Uterus (tissue), 4 donors: ENCODE results near the gene TTC16. TPM values are rescaled to one million over a fixed set of nuclear protein-coding genes. Genes with fewer than 3 reads are reported as not detected.

Source experiments
- DNase-seq, 2 donors: peaks; one replicate each; pipeline ENCODE4 v3.0.0-alpha.2; 2019 to 2020
- H3K27ac ChIP-seq, 2 donors: fragments of 200-600 bp; sonication (generic); 1 replicate in 1 of 2; 2 replicates in 1 of 2; pipeline ENCODE4 v1.5.1; 2016 to 2018
- H3K27me3 ChIP-seq, 2 donors: fragments of 200-600 bp; sonication (generic); one replicate each; pipeline ENCODE4 v1.5.1; 2018 to 2019; ENCODE audit warnings: control low read depth in 1 of 2
- H3K36me3 ChIP-seq, 2 donors: fragments of 200-600 bp; sonication (generic); one replicate each; pipeline ENCODE4 v1.5.1; 2019; ENCODE audit warnings: control low read depth in 1 of 2
- H3K4me1 ChIP-seq, 2 donors: fragments of 200-600 bp; sonication (generic); one replicate each; pipeline ENCODE4 v1.5.1; 2018 to 2019; ENCODE audit warnings: control low read depth in 1 of 2
- H3K4me3 ChIP-seq, 2 donors: fragments of 200-600 bp; sonication (generic); 1 replicate in 1 of 2; 2 replicates in 1 of 2; pipeline ENCODE4 v1.5.1; 2018 to 2019; ENCODE audit warnings: mild to moderate bottlenecking in 1 of 2
- H3K9me3 ChIP-seq, 2 donors: fragments of 200-600 bp; sonication (generic); one replicate each; pipeline ENCODE4 v1.5.1; 2019; ENCODE audit warnings: control low read depth in 1 of 2
- POLR2A ChIP-seq, 2 donors: fragments of 450-650 bp; IDR thresholded peaks; one replicate each; pipeline ENCODE4 v1.6.1; 2016; ENCODE audit warnings: antibody characterized with exemption in 2 of 2, mild to moderate bottlenecking in 1 of 2, moderate library complexity in 1 of 2
- intact Hi-C: fragments of 100-400 bp; cut with DNase I; formaldehyde crosslinking; loops from one replicate; pipeline ENCODE4 v1.15.1; 2023; ENCODE audit warnings: low total_unique reads
- total RNA-seq, 4 donors: library from RNA; depleted of rRNA in 3 of 4; stranded (reverse); fragments of >200 nt in 3 of 4; gene quantifications; one replicate each; pipeline versions ENCODE4 v1.1.0 to v1.2.4, GENCODE V29; 2014 to 2023
- TF ChIP-seq, protein P1 (sequence below), 4 experiments: fragments of 200-600 bp in 2 of 4; fragments of 450-650 bp in 2 of 4; sonication (generic) in 2 of 4; IDR thresholded peaks; one replicate each; pipeline ENCODE4 v1.5.1; 2016 to 2019; ENCODE audit warnings: antibody characterized with exemption in 4 of 4, mild to moderate bottlenecking in 2 of 4, moderate library complexity in 1 of 4
- donor health status: DM: yes; HTN: yes; CAD: no.

TTC16 gene
- total RNA-seq, 4 donors from 2014 or later = 0.48 to 12.6 (median 0.67) TPM; not detected in 1

DNA sequence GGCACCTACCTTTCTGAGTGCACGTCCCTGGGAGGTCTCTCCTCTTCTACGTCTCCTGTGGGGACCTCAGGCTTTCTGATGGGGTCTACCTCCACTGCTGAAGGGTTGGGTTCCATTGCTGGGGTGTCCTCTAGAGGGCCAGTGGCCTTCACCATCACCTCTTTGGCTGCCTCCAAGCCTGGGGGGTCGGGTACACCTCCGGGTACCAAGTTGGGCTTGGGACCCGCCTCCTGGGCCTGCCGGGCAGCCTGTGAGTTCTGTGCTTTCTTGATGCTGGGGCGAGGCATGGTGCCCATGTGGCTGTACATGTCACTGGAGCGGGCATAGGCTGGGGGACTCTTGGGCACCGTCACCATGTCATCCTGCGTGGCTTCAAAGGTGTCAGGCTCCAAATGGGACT, 58.1 kb downstream of the TTC16 start:
- no peak for TF ChIP-seq POLR2A (IDR thresholded peaks at IDR 0.05)
- TF ChIP-seq, protein P1, sequence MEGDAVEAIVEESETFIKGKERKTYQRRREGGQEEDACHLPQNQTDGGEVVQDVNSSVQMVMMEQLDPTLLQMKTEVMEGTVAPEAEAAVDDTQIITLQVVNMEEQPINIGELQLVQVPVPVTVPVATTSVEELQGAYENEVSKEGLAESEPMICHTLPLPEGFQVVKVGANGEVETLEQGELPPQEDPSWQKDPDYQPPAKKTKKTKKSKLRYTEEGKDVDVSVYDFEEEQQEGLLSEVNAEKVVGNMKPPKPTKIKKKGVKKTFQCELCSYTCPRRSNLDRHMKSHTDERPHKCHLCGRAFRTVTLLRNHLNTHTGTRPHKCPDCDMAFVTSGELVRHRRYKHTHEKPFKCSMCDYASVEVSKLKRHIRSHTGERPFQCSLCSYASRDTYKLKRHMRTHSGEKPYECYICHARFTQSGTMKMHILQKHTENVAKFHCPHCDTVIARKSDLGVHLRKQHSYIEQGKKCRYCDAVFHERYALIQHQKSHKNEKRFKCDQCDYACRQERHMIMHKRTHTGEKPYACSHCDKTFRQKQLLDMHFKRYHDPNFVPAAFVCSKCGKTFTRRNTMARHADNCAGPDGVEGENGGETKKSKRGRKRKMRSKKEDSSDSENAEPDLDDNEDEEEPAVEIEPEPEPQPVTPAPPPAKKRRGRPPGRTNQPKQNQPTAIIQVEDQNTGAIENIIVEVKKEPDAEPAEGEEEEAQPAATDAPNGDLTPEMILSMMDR (IDR thresholded peaks at IDR 0.05) = no peak
- Histone ChIP-seq H3K4me3 (no peak overlapping the region), H3K4me1 (peaks cover 0 to 5% of the 10 kb centered on the region in 2 donors), H3K36me3 (no peaks in the 10 kb centered on the region), H3K27ac (no peak overlapping the region), H3K27me3 (no peaks in the 10 kb centered on the region), H3K9me3 (no peaks in the 10 kb centered on the region)
- intact Hi-C loops = no loop called here
- DNase-seq = no peak

DNA sequence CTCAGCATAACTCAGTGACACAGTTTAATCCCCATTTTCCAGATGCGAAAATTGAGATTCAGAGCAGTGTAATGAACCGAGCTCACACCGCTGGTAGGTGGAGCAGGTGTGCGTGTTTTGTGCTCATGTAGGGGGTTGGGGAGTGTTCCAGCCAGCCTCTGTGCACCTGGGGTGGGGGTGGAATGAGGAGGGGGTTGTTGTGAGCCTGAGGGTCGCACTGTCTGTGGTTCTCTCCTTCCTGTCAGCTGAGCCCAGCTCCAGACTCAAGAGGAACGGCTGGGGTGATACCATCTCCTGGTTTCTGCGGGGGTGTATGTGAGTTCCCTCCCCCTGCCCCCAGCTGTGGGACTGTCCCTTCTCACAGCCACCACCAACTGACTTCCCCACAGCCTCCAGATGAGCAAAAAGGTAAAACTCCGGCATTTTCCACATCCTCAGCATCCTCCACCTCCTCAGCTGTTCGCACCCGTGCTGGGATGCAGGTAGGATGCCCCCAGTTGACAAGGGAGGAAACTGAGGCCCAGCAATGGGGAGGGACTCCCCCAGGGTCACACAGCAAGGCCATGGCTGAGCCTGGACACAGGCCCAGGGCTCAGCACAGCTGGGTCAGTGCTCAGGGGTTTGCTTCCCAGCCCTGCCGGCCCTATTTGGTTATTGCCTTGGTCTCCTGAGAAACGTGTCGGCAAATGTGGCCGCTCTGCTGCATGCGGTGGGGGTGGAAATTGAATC, 60.5 kb downstream of the TTC16 start:
- Histone ChIP-seq H3K27ac (no peak overlapping the region), H3K4me1 (no peaks in the 10 kb centered on the region), H3K4me3 (no peak overlapping the region), H3K9me3 (no peaks in the 10 kb centered on the region), H3K27me3 (no peaks in the 10 kb centered on the region), H3K36me3 (no peaks in the 10 kb centered on the region)
- DNase-seq = no peak
- intact Hi-C loops = no loop called here
- TF ChIP-seq POLR2A (IDR thresholded peaks at IDR 0.05) = no peak
- TF ChIP-seq, protein P1 (IDR thresholded peaks at IDR 0.05) = no peak

DNA sequence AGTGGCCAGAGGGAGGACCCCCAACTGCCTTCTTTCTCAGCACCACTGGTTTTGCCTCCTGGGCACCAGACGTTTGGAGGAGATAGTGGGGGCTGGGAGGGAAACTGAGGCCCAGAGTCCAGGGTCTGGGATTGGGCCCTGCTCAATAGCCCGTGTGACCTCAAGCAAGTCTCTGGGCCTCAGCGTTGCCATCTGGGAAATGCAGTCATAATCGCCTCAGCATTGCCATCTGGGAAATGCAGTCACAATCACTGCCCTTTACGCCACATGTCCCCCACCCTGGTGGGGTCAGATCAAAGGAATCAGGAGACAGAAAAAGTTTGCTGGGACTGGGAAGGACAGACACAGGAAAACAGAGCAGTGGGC, 61.0 kb downstream of the TTC16 start:
- H3K9me3 ChIP-seq = no peaks in the 10 kb centered on the region
- H3K4me1 ChIP-seq = no peaks in the 10 kb centered on the region
- no peak for DNase-seq
- no peak overlapping the region for H3K27ac ChIP-seq
- no peaks in the 10 kb centered on the region for H3K36me3 ChIP-seq
- H3K4me3 ChIP-seq = no peak overlapping the region
- intact Hi-C loops = no loop called here
- H3K27me3 ChIP-seq = no peaks in the 10 kb centered on the region
- TF ChIP-seq, protein P1 (IDR thresholded peaks at IDR 0.05) = no peak
- TF ChIP-seq POLR2A (IDR thresholded peaks at IDR 0.05) = no peak

DNA sequence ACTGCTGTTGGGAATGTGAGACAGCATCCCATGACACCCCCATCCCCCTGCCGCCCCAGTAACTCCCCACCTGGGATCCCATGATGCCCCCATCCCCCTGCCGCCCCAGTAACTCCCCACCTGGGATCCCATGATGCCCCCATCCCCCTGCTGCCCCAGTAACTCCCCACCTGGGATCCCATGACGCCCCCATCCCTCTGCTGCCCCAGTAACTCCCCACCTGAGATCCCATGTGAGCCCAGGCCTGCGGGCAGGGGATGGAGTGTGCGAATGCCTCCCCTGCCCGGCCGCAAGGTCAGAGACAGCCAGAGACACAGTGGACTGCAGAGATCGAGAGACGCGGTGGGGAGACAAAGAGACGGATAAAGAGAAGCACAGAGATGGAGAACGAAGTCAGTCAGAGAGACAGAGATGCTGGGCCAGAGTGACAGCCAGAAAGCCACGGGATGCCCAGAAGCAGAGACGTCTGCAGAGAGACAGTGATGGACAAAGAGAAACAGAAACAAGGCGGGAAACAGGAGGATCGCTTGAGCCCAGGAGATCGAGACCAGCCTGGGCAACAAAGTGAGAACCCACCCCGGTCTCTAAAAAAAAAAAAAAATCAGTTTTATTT, 61.6 kb downstream of the TTC16 start:
- no peaks in the 10 kb centered on the region for H3K27me3 ChIP-seq
- H3K4me1 ChIP-seq = no peaks in the 10 kb centered on the region
- intact Hi-C loops = no loop called here
- TF ChIP-seq, protein P1 (IDR thresholded peaks at IDR 0.05) = no peak
- TF ChIP-seq POLR2A (IDR thresholded peaks at IDR 0.05) = no peak
- no peak overlapping the region for H3K4me3 ChIP-seq
- H3K9me3 ChIP-seq = no peaks in the 10 kb centered on the region
- DNase-seq = no peak
- H3K27ac ChIP-seq = no peak overlapping the region
- no peaks in the 10 kb centered on the region for H3K36me3 ChIP-seq

DNA sequence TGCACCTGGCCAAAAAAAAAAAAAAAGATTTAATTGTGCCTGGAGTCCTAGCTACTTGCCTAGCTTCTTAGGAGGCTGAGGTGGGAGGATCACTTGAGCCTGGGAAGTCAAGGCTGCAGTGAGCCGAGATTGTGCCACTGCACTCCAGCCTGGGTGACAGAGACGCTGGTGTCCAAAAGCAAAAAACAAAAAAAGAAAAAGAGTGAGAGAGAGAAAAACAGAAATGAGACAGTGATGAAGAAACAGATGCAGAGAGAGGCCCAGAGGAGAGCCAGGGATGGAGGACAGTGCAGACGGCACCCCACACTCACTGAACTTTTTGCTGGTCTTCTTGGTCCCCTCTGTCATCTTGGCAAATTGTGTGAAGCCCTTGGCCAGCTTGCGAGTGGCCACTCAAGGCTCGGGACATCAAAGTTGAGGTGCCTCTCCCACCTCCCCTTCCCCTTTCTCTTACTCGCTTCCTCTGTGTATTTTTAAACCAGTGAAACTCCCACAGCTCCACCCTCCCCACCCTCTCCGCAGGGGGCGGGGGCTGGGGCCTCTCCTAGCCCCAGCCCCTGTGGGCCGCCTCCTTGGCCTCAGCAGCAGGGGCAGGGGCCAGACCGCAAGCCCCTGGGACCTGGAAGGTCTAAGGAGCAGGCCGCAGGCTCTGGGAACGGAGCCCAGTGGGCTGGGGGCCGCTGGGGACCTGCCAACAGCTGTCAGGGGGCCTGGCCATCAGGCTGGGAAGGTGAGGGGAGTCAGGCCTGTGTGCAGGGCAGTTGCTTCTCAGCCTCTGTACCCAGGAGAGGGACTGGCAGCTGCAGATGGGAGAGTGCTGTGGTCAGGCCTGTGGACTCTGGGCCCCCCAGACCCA, 62.6 kb downstream of the TTC16 start, which contains the start of gene SH2D3C:
TSS of gene SH2D3C (minus strand) at position 387 of the 856 bp plus-strand sequence. CDS start at position 348, 39 bp downstream.
- Histone ChIP-seq H3K27ac (peak within 1 kb of the TSS; percentile 55 to 60), H3K4me3 (no peak within 1 kb of the TSS), H3K27me3 (no peaks in the 10 kb centered on the region), H3K4me1 (no peaks in the 10 kb centered on the region), H3K36me3 (no peaks in the 10 kb centered on the region), H3K9me3 (no peaks in the 10 kb centered on the region)
- intact Hi-C loops = no loop called here
- DNase-seq = no peak
- TF ChIP-seq, protein P1 (IDR thresholded peaks at IDR 0.05) = no peak
- TF ChIP-seq POLR2A (IDR thresholded peaks at IDR 0.05) = no peak
